PC-3 (cell line): ENCODE measurements around the gene SNRNP200.

Experiments
- EZH2phosphoT487 ChIP-seq: fragments of 300-600 bp; sonication (generic); IDR thresholded peaks from 2 replicates; pipeline ENCODE4 v1.6.1; 2018; ENCODE audit warnings: mild to moderate bottlenecking, antibody characterized with exemption, low read length, borderline replicate concordance
- TF ChIP-seq, protein P1 (sequence below): fragments of 300-600 bp; sonication (generic); conservative IDR thresholded peaks from 2 replicates; pipeline ENCODE4 v1.5.1; 2017; ENCODE audit warnings: antibody characterized with exemption, low read depth, mild to moderate bottlenecking, low read length

- TF ChIP-seq, protein P1, sequence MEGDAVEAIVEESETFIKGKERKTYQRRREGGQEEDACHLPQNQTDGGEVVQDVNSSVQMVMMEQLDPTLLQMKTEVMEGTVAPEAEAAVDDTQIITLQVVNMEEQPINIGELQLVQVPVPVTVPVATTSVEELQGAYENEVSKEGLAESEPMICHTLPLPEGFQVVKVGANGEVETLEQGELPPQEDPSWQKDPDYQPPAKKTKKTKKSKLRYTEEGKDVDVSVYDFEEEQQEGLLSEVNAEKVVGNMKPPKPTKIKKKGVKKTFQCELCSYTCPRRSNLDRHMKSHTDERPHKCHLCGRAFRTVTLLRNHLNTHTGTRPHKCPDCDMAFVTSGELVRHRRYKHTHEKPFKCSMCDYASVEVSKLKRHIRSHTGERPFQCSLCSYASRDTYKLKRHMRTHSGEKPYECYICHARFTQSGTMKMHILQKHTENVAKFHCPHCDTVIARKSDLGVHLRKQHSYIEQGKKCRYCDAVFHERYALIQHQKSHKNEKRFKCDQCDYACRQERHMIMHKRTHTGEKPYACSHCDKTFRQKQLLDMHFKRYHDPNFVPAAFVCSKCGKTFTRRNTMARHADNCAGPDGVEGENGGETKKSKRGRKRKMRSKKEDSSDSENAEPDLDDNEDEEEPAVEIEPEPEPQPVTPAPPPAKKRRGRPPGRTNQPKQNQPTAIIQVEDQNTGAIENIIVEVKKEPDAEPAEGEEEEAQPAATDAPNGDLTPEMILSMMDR = no peak
- no peak for TF ChIP-seq EZH2phosphoT487
Observed at GRCh38 chr2:96238266-96238665, 67.1 kb downstream of the SNRNP200 start.
